Measurements from ENCODE around the gene SRC.

DNA sequence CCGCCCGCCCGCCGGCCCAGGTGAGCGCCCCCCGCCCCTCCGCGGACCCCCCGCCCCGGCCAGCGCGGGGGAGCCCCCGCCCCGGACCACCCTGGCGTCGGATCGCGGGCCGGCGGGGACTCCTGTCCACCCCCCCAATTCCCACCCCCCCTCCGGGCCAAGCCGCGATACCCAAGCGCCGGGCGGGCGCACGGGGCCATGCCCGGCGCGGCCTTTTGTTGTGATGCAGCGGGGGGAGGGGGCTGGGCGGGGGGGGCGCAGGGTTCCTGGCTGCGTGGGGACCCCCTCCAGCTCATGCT lies 245 bp downstream of the SRC start:
- TF ChIP-seq, protein P1, sequence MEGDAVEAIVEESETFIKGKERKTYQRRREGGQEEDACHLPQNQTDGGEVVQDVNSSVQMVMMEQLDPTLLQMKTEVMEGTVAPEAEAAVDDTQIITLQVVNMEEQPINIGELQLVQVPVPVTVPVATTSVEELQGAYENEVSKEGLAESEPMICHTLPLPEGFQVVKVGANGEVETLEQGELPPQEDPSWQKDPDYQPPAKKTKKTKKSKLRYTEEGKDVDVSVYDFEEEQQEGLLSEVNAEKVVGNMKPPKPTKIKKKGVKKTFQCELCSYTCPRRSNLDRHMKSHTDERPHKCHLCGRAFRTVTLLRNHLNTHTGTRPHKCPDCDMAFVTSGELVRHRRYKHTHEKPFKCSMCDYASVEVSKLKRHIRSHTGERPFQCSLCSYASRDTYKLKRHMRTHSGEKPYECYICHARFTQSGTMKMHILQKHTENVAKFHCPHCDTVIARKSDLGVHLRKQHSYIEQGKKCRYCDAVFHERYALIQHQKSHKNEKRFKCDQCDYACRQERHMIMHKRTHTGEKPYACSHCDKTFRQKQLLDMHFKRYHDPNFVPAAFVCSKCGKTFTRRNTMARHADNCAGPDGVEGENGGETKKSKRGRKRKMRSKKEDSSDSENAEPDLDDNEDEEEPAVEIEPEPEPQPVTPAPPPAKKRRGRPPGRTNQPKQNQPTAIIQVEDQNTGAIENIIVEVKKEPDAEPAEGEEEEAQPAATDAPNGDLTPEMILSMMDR (IDR thresholded peaks at IDR 0.05; ENCODE audit: low read length) = no peak
- TF ChIP-seq EZH2 (IDR thresholded peaks at IDR 0.05; ENCODE audit: borderline replicate concordance, low read length) = no peak

Measured in OCI-LY1 (cell line).